Astrocyte (in vitro differentiated cells and primary cell): ENCODE data around the gene FMN2.

Experiments used
- EZH2 ChIP-seq: IDR thresholded peaks from 2 replicates; pipeline ENCODE4 v1.6.1; 2012; ENCODE audit warnings: mild to moderate bottlenecking, low read length, inconsistent platforms; ENCODE audit not compliant: insufficient read depth
- TF ChIP-seq, protein P1 (sequence below): IDR thresholded peaks from 2 replicates; pipeline ENCODE4 v1.5.1; 2011; ENCODE audit warnings: low read depth, mild to moderate bottlenecking, inconsistent platforms, low read length, moderate library complexity; ENCODE audit not compliant: insufficient read depth

DNA sequence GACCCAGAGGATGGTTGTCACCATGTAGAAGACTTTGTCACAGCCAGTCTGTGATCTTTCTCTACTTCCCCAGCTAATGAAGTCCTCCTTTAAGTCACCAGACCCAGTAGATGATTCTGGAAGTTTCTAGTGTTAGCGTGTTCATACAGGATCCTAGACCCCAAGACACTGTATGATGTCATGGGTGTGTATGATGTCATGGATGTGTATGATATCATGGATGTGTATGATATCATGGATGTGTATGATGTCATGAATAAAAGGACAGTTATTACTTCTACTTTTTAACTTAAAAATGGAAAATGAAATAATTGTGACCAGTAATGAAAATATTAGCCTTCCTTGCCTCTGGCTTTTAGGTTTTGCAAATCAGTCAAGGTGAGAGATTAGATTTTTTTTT, 260.0 kb downstream of the FMN2 start:
- TF ChIP-seq, protein P1, sequence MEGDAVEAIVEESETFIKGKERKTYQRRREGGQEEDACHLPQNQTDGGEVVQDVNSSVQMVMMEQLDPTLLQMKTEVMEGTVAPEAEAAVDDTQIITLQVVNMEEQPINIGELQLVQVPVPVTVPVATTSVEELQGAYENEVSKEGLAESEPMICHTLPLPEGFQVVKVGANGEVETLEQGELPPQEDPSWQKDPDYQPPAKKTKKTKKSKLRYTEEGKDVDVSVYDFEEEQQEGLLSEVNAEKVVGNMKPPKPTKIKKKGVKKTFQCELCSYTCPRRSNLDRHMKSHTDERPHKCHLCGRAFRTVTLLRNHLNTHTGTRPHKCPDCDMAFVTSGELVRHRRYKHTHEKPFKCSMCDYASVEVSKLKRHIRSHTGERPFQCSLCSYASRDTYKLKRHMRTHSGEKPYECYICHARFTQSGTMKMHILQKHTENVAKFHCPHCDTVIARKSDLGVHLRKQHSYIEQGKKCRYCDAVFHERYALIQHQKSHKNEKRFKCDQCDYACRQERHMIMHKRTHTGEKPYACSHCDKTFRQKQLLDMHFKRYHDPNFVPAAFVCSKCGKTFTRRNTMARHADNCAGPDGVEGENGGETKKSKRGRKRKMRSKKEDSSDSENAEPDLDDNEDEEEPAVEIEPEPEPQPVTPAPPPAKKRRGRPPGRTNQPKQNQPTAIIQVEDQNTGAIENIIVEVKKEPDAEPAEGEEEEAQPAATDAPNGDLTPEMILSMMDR: no peak
- TF ChIP-seq EZH2: no peak
